HL-60 (cell line): ENCODE results near the gene HDAC9.

ENCODE experiments used
- DNase-seq, 2 experiments: peaks; one replicate each; pipeline ENCODE4 v3.0.0-alpha.2; 2010 to 2020; ENCODE audit warnings: low read depth in 1 of 2, low spot score in 1 of 2
- H3K27ac ChIP-seq: fragments of 250-450 bp; sonication (Bioruptor Pico); replicated peaks from 2 replicates; pipeline ENCODE4 v1.5.1; 2020; ENCODE audit warnings: mild to moderate bottlenecking, moderate library complexity
- H3K27me3 ChIP-seq: fragments of 250-450 bp; sonication (Bioruptor Pico); 2 replicates; pipeline ENCODE4 v1.5.1; 2021; ENCODE audit warnings: mild to moderate bottlenecking, moderate library complexity; ENCODE audit not compliant: insufficient read depth, poor library complexity, severe bottlenecking
- H3K4me3 ChIP-seq: replicated peaks from 2 replicates; pipeline ENCODE4 v1.5.1; 2011; ENCODE audit warnings: mild to moderate bottlenecking, control low read depth, low read length; ENCODE audit not compliant: insufficient read depth
- CTCF ChIP-seq: IDR thresholded peaks from one replicate; pipeline ENCODE4 v1.5.1; 2011; ENCODE audit warnings: low read length, control low read depth, inconsistent platforms; ENCODE audit not compliant: insufficient read depth
- GABPA ChIP-seq: IDR thresholded peaks from 2 replicates; pipeline ENCODE4 v1.6.1; 2012; ENCODE audit warnings: low read depth
- POLR2AphosphoS5 ChIP-seq: IDR thresholded peaks from 2 replicates; pipeline ENCODE4 v1.6.1; 2012; ENCODE audit warnings: low read depth
- REST ChIP-seq: IDR thresholded peaks from 2 replicates; pipeline ENCODE4 v1.6.1; 2012; ENCODE audit warnings: low read depth; ENCODE audit not compliant: insufficient replicate concordance
- SPI1 ChIP-seq: IDR thresholded peaks from 2 replicates; pipeline ENCODE4 v1.6.1; 2012; ENCODE audit warnings: low read depth, mild to moderate bottlenecking, borderline replicate concordance

HDAC9 gene

GRCh38 chr7:18755793-18756192 lies 260.2 kb downstream of the HDAC9 start:
- no peak for TF ChIP-seq CTCF
- TF ChIP-seq REST, result no peak
- TF ChIP-seq SPI1, result no peak
- TF ChIP-seq POLR2AphosphoS5, result no peak
- TF ChIP-seq GABPA, result no peak
- Histone ChIP-seq H3K4me3 (no peak overlapping the region), H3K27me3 (no peaks in the 10 kb centered on the region), H3K27ac (no peak overlapping the region)
- DNase-seq, result no peak

DNA sequence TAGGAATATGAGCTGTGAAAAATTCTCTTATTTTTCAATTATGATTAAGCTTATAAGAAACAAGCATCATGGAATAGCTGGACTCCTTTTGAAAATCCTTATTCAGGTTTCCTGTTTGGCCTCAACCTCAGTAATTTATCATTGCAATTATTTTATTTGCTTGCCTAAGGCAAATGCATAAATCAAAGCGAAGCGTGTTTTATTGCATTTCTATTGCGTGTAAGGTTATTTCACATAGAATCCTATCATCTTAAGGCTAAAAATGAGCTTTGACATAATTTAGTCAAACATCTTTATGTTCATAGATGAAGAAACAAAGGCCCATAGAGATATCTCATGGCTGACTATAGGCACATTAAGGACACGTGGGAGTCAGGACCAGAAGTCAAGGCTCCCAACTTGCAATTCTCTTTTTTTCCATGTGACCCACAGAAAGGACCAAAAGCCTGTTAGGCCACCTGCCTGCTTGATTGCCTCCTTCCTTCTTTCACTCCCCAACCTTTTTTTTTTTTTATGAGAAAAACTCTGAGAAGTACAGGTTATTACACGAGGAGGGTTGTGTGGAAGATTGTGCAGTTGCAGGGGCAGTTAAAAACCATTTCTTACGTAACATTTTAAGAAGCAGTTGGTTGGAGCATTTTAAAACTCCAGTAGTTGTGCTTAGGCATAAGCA lies 261.0 kb downstream of the HDAC9 start:
- Histone ChIP-seq H3K27me3 (no peaks in the 10 kb centered on the region), H3K27ac (no peak overlapping the region), H3K4me3 (no peak overlapping the region)
- peak in 1 of 2 experiments; percentile 5 for DNase-seq
- TF ChIP-seq SPI1, result no peak
- TF ChIP-seq REST, result no peak
- TF ChIP-seq GABPA, result no peak
- TF ChIP-seq POLR2AphosphoS5, result no peak
- TF ChIP-seq CTCF, result no peak

DNA sequence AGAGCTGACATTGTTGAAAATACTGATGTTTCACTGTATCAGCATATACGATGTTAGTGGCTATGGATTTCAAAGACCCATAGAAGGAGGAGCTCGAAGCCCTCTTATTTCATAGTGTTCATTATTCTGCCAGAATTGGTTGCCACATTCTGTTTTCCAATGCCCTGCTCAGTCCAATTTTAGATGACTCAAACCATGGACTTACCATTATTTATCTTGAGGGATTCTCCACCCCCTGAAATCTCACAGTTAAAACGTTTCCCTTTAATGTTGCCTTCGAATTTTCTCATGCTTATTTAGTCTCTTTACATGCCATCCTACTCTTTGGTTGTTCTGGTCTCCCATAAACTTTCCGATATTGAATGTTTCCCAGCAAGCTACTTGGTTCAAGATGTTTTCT lies 264.5 kb downstream of the HDAC9 start:
- Histone ChIP-seq H3K4me3 (no peak overlapping the region), H3K27me3 (no peaks in the 10 kb centered on the region), H3K27ac (no peak overlapping the region)
- TF ChIP-seq POLR2AphosphoS5 (no peak), SPI1 (no peak), REST (no peak), GABPA (no peak)
- DNase-seq, result no peak
